ENCODE data around the gene LRRC4C. TPM values are rescaled to one million over a fixed set of nuclear protein-coding genes. Genes with fewer than 3 reads are reported as not detected.

LRRC4C gene
- total RNA-seq, 1 experiment from 2014 or later, result not detected

GRCh38 chr11:40236526-40236925, 1222.9 kb downstream of the LRRC4C start:
- Histone ChIP-seq H3K36me3 (ENCODE audit: low read depth, low read length) (no peaks in the 10 kb centered on the region), H3K27me3 (ENCODE audit: low read length) (no peaks in the 10 kb centered on the region), H2AFZ (ENCODE audit: low read length) (no peak overlapping the region), H3K79me2 (ENCODE audit: low read length) (no peaks in the 10 kb centered on the region), H3K9me2 (replicated peaks; ENCODE audit: low read length) (no peaks in the 10 kb centered on the region), H3K4me2 (ENCODE audit: low read length) (no peak overlapping the region), H3K4me3 (ENCODE audit: low read length) (no peak overlapping the region), H3F3A (ENCODE audit: low read length, unreplicated experiment) (no peaks in the 10 kb centered on the region), H3K9me3 (ENCODE audit: low read length) (no peaks in the 10 kb centered on the region), H4K20me1 (ENCODE audit: low read length) (no peaks in the 10 kb centered on the region), H3K27ac (ENCODE audit: low read length) (no peak overlapping the region), H3K9ac (ENCODE audit: low read length) (no peak overlapping the region), H3K4me1 (ENCODE audit: insufficient read depth, low read length) (no peaks in the 10 kb centered on the region)
- DNase-seq, result no peak
- ATAC-seq, result no peak
- TF ChIP-seq, protein P1, sequence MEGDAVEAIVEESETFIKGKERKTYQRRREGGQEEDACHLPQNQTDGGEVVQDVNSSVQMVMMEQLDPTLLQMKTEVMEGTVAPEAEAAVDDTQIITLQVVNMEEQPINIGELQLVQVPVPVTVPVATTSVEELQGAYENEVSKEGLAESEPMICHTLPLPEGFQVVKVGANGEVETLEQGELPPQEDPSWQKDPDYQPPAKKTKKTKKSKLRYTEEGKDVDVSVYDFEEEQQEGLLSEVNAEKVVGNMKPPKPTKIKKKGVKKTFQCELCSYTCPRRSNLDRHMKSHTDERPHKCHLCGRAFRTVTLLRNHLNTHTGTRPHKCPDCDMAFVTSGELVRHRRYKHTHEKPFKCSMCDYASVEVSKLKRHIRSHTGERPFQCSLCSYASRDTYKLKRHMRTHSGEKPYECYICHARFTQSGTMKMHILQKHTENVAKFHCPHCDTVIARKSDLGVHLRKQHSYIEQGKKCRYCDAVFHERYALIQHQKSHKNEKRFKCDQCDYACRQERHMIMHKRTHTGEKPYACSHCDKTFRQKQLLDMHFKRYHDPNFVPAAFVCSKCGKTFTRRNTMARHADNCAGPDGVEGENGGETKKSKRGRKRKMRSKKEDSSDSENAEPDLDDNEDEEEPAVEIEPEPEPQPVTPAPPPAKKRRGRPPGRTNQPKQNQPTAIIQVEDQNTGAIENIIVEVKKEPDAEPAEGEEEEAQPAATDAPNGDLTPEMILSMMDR (conservative IDR thresholded peaks at IDR 0.05; ENCODE audit: low read depth, low read length), result no peak
- TF ChIP-seq EZH2phosphoT487 (IDR thresholded peaks at IDR 0.05; ENCODE audit: borderline replicate concordance, low read length) (no peak), EZH2 (IDR thresholded peaks at IDR 0.05; ENCODE audit: low read length, unreplicated experiment) (no peak)
- ChIA-PET CTCF (no interaction called here), POLR2A (ENCODE audit: unreplicated experiment) (no interaction called here)
- intact Hi-C loops (cut with micrococcal nuclease), result no loop called here
- no TSS peak for BruUV-seq (replicated peaks)

DNA sequence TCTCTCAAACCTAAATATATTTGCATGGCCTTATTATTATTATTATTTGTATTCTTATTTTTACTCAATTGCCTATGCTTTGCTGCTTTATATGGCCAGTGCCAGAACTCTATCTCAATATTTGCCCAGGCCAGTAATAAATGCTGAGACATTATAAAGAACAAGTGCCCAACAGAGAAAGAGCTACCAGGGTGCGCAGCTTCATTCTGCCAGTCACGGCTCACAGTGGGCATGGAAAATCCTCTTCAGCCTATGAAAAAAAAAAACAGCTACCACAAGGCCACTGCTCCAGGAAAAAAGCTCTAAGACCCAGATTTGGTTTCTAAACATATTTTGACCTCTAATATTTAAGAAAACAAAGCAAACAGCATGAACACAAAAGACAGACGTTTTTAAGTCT, 1223.6 kb downstream of the LRRC4C start:
- H2AFZ ChIP-seq (ENCODE audit: low read length), result no peak overlapping the region
- H3K9me2 ChIP-seq (replicated peaks; ENCODE audit: low read length), result no peaks in the 10 kb centered on the region
- H3K36me3 ChIP-seq (ENCODE audit: low read depth, low read length), result no peaks in the 10 kb centered on the region
- CTCF ChIA-PET, result no interaction called here
- no peaks in the 10 kb centered on the region for H3K27me3 ChIP-seq (ENCODE audit: low read length)
- no TSS peak for BruUV-seq (replicated peaks)
- TF ChIP-seq, protein P1 (conservative IDR thresholded peaks at IDR 0.05; ENCODE audit: low read depth, low read length), result no peak
- TF ChIP-seq EZH2 (IDR thresholded peaks at IDR 0.05; ENCODE audit: low read length, unreplicated experiment), result no peak
- no peak for TF ChIP-seq EZH2phosphoT487 (IDR thresholded peaks at IDR 0.05; ENCODE audit: borderline replicate concordance, low read length)
- H3K79me2 ChIP-seq (ENCODE audit: low read length), result no peaks in the 10 kb centered on the region
- DNase-seq (no peak), ATAC-seq (no peak)
- POLR2A ChIA-PET (ENCODE audit: unreplicated experiment), result no interaction called here
- H3K4me2 ChIP-seq (ENCODE audit: low read length), result no peak overlapping the region
- no peaks in the 10 kb centered on the region for H3F3A ChIP-seq (ENCODE audit: low read length, unreplicated experiment)
- H3K27ac ChIP-seq (ENCODE audit: low read length), result no peak overlapping the region
- intact Hi-C loops (cut with micrococcal nuclease), result no loop called here
- no peaks in the 10 kb centered on the region for H3K9me3 ChIP-seq (ENCODE audit: low read length)
- H3K9ac ChIP-seq (ENCODE audit: low read length), result no peak overlapping the region
- H3K4me3 ChIP-seq (ENCODE audit: low read length), result no peak overlapping the region
- H4K20me1 ChIP-seq (ENCODE audit: low read length), result no peaks in the 10 kb centered on the region
- H3K4me1 ChIP-seq (ENCODE audit: insufficient read depth, low read length), result no peaks in the 10 kb centered on the region

- CTCF ChIA-PET, result no interaction called here
- TF ChIP-seq EZH2 (IDR thresholded peaks at IDR 0.05; ENCODE audit: low read length, unreplicated experiment), result no peak
- no peak for TF ChIP-seq EZH2phosphoT487 (IDR thresholded peaks at IDR 0.05; ENCODE audit: borderline replicate concordance, low read length)
- TF ChIP-seq, protein P1 (conservative IDR thresholded peaks at IDR 0.05; ENCODE audit: low read depth, low read length), result no peak
- DNase-seq (no peak), ATAC-seq (no peak)
- Histone ChIP-seq H3K4me3 (ENCODE audit: low read length) (no peak overlapping the region), H3K9ac (ENCODE audit: low read length) (no peak overlapping the region), H3F3A (ENCODE audit: low read length, unreplicated experiment) (no peaks in the 10 kb centered on the region), H3K4me2 (ENCODE audit: low read length) (no peak overlapping the region), H3K27me3 (ENCODE audit: low read length) (no peaks in the 10 kb centered on the region), H3K79me2 (ENCODE audit: low read length) (no peaks in the 10 kb centered on the region), H3K9me2 (replicated peaks; ENCODE audit: low read length) (no peaks in the 10 kb centered on the region), H3K36me3 (ENCODE audit: low read depth, low read length) (no peaks in the 10 kb centered on the region), H4K20me1 (ENCODE audit: low read length) (no peaks in the 10 kb centered on the region), H3K9me3 (ENCODE audit: low read length) (no peaks in the 10 kb centered on the region), H3K4me1 (ENCODE audit: insufficient read depth, low read length) (no peaks in the 10 kb centered on the region), H2AFZ (ENCODE audit: low read length) (no peak overlapping the region), H3K27ac (ENCODE audit: low read length) (no peak overlapping the region)
- no TSS peak for BruUV-seq (replicated peaks)
- POLR2A ChIA-PET (ENCODE audit: unreplicated experiment), result no interaction called here
- intact Hi-C loops (cut with micrococcal nuclease), result no loop called here
Observed at GRCh38 chr11:40230821-40231220, 1228.6 kb downstream of the LRRC4C start.
